K562 treated with DMSO at 1 percent for 4 hours (cell line): Measurements from ENCODE around the gene LRCH3. TPM values are rescaled to one million over a fixed set of nuclear protein-coding genes. Genes with fewer than 3 reads are reported as not detected.

Experiments
- total RNA-seq: library from RNA; unstranded; fragments of 300-600 nt; gene quantifications from 2 replicates; pipeline ENCODE4 v1.2.3, GENCODE V29; 2022; ENCODE audit not compliant: insufficient read depth

Gene LRCH3
- 12.3 and 20.7 TPM in 2 replicates for total RNA-seq

DNA sequence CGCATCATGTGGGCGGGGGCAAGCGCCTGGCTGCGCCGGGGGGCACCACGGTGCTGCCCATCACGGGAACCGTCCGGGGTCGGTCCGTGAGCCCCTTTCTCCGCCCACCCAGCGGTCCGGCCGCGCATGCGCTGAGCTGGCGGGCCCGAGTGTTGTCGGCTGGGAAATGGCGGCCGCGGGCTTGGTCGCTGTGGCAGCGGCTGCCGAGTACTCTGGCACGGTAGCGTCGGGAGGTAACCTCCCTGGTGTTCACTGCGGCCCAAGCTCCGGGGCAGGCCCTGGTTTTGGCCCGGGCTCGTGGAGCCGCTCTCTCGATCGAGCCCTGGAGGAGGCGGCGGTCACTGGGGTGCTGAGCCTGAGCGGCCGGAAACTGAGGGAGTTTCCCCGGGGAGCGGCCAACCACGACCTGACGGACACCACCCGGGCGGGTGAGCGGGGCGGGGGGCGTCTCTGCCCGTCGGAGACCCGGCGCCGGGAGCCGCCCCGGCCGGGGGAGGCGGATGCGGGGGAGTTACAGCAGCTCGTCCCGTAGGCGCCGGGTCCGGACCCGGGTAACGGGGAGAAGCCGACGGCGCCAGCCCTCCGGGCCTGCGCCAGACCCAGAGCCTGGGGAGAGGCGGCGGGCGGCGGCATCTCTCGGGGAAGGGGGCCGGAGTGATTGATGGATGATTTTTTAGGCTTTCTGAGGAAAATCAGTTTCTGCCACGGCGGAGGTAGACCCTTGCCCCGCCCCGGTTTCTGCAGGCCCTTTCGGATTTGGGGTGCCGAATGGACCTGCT, at the start of gene LRCH3:
LRCH3 (plus strand) TSS at position 142 of the 779 bp plus-strand sequence; CDS start at position 167, 25 bp downstream.

DNA sequence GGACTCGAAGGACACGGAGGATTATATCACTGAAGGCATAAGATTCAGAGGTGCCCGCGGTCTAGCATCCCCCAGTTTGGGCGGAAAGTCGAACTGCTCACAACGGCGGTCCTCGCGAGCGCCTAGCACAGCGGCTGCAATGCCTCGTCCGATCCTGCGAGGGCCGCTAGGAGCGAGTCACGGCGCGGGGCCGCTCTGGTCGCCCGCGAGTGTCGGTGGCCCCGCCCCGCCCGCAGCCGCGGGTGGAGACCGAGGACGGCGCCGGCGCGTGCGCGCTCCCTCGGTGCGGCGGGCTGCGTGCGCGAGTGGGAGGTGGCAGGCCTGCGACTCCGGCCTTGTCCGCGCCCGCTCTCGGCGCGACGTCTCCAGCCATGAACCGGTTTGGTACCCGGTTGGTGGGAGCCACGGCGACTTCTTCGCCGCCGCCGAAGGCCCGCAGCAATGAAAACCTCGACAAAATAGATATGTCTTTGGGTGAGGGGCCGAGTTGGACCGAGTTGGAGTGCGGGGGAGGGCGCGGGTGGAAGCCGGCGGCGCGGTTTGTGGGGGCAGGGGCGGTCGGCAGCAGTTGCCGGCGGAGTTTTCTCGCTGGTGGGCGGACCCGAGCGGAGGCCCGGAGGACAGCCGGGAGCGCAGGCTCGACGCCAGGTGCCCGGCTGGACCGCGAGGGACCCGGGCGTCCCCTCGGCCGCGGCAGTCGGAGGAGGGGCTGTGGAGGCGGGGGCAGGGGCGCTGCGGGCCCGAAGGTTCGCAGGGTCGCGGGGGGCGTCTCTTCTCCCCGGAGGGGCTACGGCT, 41.3 kb upstream of the LRCH3 start, which contains the start of gene FYTTD1:
FYTTD1 (plus strand) TSS at position 283 of the 795 bp plus-strand sequence; CDS start at position 372, 89 bp downstream.

Other genes starting within 250 kb of the LRCH3 start
- gene BDH1, start 235.3 kb upstream of the LRCH3 start, total RNA-seq, result not detected in 2 replicates
- gene RUBCN, start 54.4 kb upstream of the LRCH3 start, total RNA-seq, result 24.4 and 27.6 TPM in 2 replicates
- gene FYTTD1, start 41.4 kb upstream of the LRCH3 start, total RNA-seq, result 26.9 and 32.7 TPM in 2 replicates
- gene RPL35A, start 158.9 kb downstream of the LRCH3 start, total RNA-seq, result 2,579 and 2,621 TPM in 2 replicates
- 4.1 and 4.3 TPM in 2 replicates for gene LMLN, start 169.0 kb downstream of the LRCH3 start, total RNA-seq